HG02981 (cell line): ENCODE data around the gene BNC2.

ENCODE experiments used
- ATAC-seq: cut with Tn5 transposase; IDR thresholded peaks from one replicate; pipeline ENCODE4 v1.9.1; 2021; ENCODE audit warnings: mild to moderate bottlenecking, moderate library complexity; ENCODE audit not compliant: unreplicated experiment

BNC2 gene

DNA sequence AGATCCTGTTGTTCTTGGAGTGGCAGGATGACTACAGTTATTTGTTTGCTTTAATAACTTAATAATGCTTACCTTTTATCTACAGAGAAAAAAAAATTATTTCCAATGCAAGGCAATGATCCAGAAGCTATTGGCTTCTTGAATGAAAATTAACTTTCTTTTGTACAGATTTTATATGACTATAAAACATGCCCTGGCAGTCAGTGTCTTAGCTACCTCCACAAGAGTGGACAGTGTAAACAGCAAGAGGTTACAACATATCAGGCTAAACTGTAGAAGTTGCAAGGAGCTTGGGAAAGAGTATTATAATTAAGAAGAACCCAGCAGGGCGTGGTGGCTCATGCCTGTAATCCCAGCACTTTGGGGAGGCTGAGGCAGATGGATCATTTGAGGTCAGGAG lies 49.1 kb downstream of the BNC2 start:
- ATAC-seq, result no peak

- ATAC-seq, result no peak
Observed at GRCh38 chr9:16817514-16817913, 53.0 kb downstream of the BNC2 start.

DNA sequence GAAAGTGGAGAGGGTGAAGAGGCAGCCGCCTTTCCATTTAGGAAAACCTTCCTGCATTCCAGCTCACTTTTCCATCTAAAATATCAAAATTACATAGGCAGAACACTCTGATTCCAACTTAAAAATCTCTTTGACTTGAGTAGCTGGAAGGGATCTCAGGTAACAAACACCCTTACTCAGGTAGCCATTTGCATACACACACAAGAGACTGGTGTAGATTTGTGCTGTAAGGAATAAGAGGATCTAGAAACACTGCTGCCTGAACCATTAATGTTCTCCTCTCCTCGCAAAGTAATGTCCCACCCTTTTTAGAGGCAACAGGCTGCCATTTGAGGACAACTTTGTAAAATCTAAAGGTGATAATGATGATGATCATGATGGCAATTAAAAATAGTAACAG lies 53.5 kb downstream of the BNC2 start:
- no peak for ATAC-seq

DNA sequence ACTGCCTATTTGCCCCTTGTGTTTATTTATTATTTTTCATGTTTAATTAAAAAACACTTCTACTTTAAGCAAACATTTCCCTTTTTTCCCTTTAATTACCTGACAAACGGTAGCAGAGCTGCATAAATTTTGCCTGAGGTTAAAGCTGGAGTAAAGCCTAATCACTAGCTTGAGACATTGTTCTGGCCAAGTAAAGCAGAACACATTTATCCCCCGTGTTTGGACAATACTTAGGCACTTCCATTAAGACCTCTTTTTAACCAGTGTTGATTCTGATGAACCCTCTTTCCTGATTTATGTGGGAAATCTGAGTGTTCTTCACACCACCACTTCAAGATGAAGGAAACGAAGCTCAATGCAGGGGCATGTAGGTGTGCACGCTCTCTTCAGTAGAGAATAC lies 54.5 kb downstream of the BNC2 start:
- no peak for ATAC-seq

- ATAC-seq, result no peak
Observed at GRCh38 chr9:16815079-16815478, 55.4 kb downstream of the BNC2 start.

DNA sequence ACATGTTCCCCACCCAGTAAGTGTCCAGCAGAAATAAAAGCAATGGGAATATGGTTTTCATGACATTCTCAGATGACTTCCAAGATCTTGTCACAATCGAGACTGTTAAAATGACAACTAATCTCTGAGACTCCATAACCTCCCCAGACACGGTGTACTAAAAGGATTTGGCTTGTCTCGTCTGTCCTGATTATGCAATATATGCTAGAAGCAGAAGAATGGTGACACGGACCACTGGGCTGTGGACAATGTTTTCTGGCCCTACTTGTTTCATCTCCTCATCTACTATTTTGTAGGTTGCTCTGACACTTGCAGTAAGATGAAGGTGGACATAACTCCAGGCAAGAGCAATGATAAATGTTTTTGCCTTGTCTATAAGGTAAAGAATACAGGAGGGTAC lies 56.6 kb downstream of the BNC2 start:
- no peak for ATAC-seq

DNA sequence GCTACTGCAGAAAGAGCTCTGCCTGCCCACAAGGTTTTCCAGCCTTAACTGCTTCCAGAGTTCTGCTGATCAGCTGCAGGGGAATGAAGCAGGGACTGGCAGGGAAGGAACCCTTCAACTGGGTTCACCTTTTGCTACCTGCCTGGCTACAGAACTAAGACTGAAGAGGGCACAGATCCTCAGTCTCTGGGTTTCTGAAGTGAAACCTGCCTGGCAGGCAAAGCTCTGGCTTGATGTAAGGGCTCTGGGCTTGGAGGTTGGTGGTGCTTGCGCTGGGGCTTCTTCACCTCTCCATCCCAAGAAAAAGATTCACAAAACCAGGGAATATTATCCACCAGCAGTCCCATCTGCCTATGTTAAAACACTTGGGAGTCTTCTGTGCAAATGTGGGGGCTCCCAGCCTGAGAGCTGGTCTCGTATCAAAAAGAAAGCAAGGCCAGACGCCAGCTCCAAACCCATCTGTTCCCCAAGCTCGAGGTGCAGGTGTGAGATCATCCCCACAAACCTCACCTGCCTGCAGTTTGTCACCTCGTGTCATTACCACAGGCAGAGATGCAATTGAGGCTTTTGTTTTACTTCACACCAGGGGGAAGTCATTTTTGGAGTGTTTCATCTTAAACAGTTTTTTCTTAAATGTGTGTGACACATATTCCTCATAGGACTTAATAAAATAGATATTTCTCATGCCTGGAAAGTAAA lies 58.3 kb downstream of the BNC2 start:
- no peak for ATAC-seq

- no peak for ATAC-seq
Observed at GRCh38 chr9:16809912-16810610, 60.4 kb downstream of the BNC2 start.

DNA sequence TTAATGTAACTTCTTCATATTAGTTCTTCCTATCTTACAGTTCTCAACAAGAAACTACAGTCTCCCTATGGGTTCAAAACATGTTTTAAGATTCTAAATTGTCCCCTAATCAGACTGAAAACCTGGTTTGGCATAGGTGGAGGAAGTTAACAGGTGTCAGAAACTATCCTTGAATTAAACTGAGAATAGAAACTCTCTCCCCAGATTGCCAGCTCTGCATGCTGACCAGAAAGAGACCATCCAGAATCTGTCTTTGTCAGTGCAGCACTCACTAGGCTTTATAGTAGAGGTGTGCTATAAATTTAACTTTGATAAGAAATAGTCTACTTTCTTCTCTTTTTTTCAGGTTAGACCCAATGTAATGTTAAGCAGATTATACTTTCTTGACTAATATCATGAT lies 63.8 kb downstream of the BNC2 start:
- ATAC-seq, result no peak

DNA sequence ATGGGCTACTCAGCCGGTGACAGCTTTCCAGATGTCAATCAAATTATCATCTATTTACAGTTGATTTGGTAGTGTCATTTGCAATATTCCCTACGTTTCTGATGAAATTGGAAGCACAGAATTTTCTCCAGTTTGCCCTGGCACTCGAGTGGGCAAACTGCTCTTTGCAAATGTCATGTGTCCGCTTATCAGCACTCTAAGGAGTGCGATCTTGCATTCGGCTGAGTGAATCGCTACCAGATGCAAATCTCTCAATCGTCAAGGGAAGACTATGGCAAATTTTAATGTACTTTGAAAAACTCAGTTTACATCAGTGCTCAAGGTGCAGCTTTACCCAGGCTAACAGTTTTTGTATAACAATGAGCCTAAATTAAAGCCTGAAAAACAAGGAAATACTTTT lies 66.8 kb downstream of the BNC2 start:
- no peak for ATAC-seq

DNA sequence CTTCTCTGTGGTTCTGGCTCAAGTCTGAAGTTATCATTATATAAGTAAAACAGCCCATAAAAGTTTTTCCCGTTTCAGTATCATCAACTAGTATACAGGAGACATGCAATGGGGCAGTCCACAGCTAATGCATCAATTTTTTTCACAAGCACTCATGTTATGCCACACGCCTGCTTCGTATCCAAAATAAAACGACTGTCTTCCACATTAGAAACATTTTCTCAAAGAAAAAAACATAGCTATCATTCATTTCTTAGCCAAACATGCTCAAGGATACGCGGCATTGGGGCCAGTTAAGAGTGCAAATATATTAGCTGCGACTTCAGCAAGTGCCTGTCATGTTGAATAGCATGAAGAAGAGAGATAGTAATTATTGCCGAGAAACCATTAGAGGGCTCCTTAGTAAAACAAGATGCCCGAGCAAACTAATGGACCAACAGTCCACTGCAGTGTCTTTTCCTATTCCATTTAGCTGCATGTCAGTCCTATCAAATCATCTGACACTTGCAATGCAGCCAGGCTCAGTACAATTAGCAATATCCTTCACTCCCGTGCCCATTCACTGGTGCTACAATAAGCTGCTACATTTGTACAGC lies 68.5 kb downstream of the BNC2 start:
- no peak for ATAC-seq

DNA sequence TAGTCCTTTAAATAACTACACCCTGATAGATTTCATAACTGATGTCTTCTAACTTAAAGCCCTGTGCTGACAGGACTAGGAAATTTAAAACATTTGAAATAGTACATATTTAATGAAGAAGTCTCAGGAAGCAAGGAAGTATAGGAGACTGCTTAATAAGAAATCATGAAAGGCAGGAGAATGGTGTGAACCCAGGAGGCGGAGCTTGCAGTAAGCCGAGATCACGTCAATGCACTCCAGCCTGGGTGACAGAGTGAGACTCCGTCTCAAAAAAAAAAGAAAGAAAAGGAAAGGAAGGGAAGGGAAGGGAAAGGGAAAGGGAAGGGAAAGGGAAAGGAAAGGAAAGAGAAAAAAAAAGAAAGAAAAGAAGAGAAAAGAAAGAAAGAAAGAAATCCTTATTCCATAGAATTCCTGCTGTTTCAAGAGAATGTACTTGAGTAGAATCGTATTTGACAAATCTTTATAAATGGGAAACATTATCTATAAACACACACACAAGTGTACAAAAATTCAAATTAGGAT lies 74.1 kb downstream of the BNC2 start:
- ATAC-seq, result no peak

GRCh38 chr9:16794871-16795639 lies 75.4 kb downstream of the BNC2 start:
- ATAC-seq, result no peak

DNA sequence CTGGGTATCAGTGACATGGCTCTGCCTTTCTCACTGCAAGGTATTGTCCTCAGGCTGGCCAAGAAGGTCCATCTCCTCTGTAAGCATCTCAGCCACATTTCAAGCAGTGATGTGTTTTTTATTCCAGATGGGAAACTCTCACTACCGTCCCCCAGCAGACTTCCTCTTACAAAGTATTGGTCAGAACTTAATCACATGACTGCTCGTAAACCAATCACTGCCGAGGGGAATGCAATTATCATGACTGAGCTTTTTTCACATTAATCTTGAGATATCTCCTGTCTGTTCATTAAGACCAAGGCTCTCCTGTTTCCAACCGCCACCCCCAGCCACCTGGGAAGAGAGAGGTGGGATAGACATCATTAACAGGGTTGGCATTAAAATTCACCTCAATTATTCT lies 76.4 kb downstream of the BNC2 start:
- ATAC-seq, result no peak

DNA sequence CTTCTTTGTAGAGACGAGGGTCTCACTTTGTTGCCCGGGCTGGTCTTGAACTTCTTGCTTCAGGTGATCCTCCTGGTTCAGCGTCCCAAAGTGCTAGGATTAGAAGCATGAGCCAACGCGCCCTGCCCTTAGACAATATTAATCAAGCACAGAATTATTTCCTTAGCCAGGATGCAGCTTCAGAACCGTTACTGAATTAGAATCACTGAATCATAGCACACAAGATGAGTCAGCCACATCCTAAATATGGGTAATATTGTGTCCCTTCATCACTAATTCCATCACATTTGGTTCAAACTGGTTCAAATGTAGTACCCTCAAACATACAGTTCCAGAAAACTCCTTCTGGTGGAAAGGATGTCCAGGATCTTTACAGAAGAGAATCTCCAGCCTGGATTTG lies 82.7 kb downstream of the BNC2 start:
- ATAC-seq, result no peak

- no peak for ATAC-seq
Observed at GRCh38 chr9:16784002-16784401, 86.5 kb downstream of the BNC2 start.

- ATAC-seq, result no peak
Observed at GRCh38 chr9:16782490-16782889, 88.0 kb downstream of the BNC2 start.

DNA sequence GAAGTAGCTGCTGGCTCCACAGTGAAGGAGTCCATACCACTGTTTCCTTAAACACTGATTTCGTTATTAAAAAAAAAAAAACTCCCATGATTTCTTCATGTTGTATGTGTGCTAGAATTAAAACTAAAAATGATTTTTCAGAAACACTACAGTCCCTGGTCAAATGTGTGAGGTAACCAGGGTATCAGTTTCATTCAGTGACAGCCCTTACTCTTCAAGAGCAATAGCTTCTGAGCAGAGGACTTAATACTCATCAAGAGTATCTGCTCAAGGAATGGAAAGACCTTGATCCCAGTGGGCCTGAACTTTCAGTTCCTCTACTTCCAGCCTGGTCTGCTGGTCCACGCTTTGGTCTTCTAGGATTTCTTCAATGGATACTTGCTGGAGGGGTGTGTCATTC lies 95.1 kb downstream of the BNC2 start:
- ATAC-seq, result no peak

- ATAC-seq, result no peak
Observed at GRCh38 chr9:16773617-16774016, 96.9 kb downstream of the BNC2 start.

DNA sequence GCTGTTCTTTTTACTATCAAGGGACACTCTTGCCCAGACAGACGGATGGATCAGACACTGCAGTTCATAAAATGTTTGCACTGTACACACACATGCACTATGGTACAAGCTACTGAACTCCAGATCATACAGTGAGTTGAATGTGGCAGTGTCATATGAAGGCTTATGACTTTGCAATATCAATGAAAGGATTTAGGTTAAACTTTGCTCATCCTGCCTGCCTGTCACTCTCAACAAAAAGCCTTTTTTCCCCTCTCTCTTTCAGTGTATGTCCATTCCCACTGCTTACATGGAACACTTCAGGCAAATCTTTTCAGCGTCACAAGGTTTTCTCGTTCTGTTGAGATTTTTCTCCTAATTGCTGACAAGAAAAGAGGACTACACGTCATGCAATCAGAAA lies 97.4 kb downstream of the BNC2 start:
- ATAC-seq, result no peak

GRCh38 chr9:16771356-16771755 lies 99.1 kb downstream of the BNC2 start:
- ATAC-seq, result no peak
